H1 (cell line): ENCODE measurements around the gene PLCL2.

Source experiments
- BRCA1 ChIP-seq: IDR thresholded peaks from 2 replicates; pipeline ENCODE4 v1.6.1; 2012; ENCODE audit warnings: low read depth, low read length, improper control_type of control experiment
- CHD2 ChIP-seq: IDR thresholded peaks from 2 replicates; pipeline ENCODE4 v1.6.1; 2012; ENCODE audit warnings: low read length, improper control_type of control experiment
- CTCF ChIP-seq, 3 experiments: IDR thresholded peaks; 1 replicate in 2 of 3; 2 replicates in 1 of 3; pipeline versions ENCODE4 v1.5.1 to v1.6.1; 2011; ENCODE audit warnings: low read length in 3 of 3, mild to moderate bottlenecking in 3 of 3, inconsistent platforms in 2 of 3, low read depth in 1 of 3, moderate library complexity in 1 of 3; ENCODE audit not compliant: insufficient read depth in 1 of 3; ENCODE audit errors: control extremely low read depth in 1 of 3
- EP300 ChIP-seq, 2 experiments: IDR thresholded peaks; 1 replicate in 1 of 2; 2 replicates in 1 of 2; pipeline ENCODE4 v1.6.1; 2011 to 2012; ENCODE audit warnings: low read depth in 2 of 2, low read length in 2 of 2, mild to moderate bottlenecking in 2 of 2, borderline replicate concordance in 1 of 2, inconsistent platforms in 1 of 2, moderate library complexity in 1 of 2
- GABPA ChIP-seq: IDR thresholded peaks from 2 replicates; pipeline ENCODE4 v1.6.1; 2011; ENCODE audit warnings: mild to moderate bottlenecking, low read length, moderate library complexity, borderline replicate concordance; ENCODE audit not compliant: insufficient read depth
- HDAC6 ChIP-seq: IDR thresholded peaks from one replicate; pipeline ENCODE4 v1.7.1; 2012; ENCODE audit warnings: low read depth, mild to moderate bottlenecking, inconsistent platforms, low read length, moderate library complexity
- NANOG ChIP-seq: IDR thresholded peaks from 2 replicates; pipeline ENCODE4 v1.6.1; 2011; ENCODE audit warnings: low read length, low read depth, mild to moderate bottlenecking, inconsistent platforms; ENCODE audit not compliant: insufficient read depth, poor library complexity, severe bottlenecking
- PHF8 ChIP-seq: fragments of 200-600 bp; sonication (generic); conservative IDR thresholded peaks from 2 replicates; pipeline ENCODE4 v1.7.1; 2012; ENCODE audit warnings: low read depth, mild to moderate bottlenecking, inconsistent platforms, low read length, moderate library complexity
- POLR2AphosphoS5 ChIP-seq: IDR thresholded peaks from 2 replicates; pipeline ENCODE4 v1.6.1; 2011; ENCODE audit warnings: low read depth, low read length
- RXRA ChIP-seq: IDR thresholded peaks from 2 replicates; pipeline ENCODE4 v1.6.1; 2011; ENCODE audit warnings: low read depth, mild to moderate bottlenecking, low read length, moderate library complexity; ENCODE audit not compliant: insufficient read depth
- YY1 ChIP-seq: IDR thresholded peaks from 2 replicates; pipeline ENCODE4 v1.6.1; 2011; ENCODE audit warnings: low read depth, mild to moderate bottlenecking, low read length
- TF ChIP-seq, protein P1 (sequence below): IDR thresholded peaks from 2 replicates; pipeline ENCODE4 v1.6.1; 2011; ENCODE audit warnings: low read length, improper control_type of control experiment

DNA sequence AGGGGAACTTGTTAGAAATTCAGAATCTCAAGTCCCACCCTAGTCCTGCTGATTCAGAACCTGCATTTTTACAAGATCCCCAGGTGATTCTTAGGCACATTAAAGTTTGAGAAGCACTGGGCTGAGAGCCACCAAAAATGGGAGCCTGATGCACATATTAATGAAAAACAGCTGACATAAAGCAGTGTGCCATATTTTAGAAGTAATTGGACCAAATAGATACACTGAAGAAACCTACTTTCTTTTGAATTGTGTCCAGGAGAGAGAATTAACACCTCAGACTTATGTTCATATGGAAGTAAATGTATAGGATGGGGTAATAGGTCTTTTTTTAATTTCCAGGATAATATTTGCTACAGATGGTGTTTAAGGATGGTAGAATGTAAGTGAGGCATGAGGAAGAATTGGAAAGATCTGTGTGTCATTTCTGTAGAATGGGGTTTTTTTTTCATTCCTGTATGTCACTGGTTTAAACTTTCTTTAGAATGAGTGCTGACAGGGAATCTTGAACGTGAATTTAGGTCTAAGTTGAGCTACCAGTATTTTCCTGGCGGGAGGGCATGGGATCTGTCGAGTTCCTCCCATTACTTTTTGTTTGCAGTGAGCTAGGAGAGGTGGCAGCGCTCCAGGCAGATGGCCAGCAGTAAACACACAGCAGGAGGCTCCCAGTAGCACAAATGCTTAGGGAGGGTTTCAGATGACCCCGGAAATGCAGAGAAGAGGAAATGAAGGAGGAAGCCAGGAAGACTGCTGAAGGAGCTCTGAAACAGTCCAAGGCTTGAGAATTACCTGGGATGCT lies 185.6 kb downstream of the PLCL2 start:
- TF ChIP-seq EP300 (IDR thresholded peaks at IDR 0.05; ENCODE audit: borderline replicate concordance in 1 of 2, low read depth in 2 of 2, low read length in 2 of 2) (no peak), NANOG (no peak), PHF8 (no peak), GABPA (no peak), HDAC6 (no peak), RXRA (no peak), CTCF (IDR thresholded peaks at IDR 0.05; ENCODE audit: control extremely low read depth in 1 of 3, insufficient read depth in 1 of 3, low read depth in 1 of 3, low read length in 3 of 3) (no peak), CHD2 (no peak), BRCA1 (no peak), POLR2AphosphoS5 (no peak), YY1 (no peak)
- TF ChIP-seq, protein P1, sequence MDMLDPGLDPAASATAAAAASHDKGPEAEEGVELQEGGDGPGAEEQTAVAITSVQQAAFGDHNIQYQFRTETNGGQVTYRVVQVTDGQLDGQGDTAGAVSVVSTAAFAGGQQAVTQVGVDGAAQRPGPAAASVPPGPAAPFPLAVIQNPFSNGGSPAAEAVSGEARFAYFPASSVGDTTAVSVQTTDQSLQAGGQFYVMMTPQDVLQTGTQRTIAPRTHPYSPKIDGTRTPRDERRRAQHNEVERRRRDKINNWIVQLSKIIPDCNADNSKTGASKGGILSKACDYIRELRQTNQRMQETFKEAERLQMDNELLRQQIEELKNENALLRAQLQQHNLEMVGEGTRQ = no peak
